ENCODE data around the gene NHERF1.

DNA sequence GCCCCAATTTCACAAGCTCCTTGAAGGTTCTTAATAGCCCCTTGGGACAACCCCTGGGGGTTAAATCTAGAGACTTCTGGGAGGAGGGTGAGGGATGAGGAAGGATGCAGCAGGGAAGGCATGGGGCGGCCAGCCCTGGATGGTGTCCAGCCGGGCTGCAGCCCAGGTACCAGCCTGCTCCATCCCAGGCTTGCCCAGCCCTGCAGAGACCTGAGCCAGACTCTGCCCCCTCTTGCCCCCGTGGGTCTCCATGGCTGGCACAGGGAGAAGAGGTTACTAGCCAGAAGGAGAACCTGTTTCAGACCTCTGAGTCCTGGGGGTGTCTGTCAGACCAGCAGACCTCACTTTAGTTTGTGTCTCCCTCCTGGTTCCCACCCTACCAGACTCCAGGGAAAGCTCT, 8.5 kb downstream of the NHERF1 start:
- no peak for TF ChIP-seq POLR2A (IDR thresholded peaks at IDR 0.05)
- no peak for TF ChIP-seq CTCF (IDR thresholded peaks at IDR 0.05)
- no peak for TF ChIP-seq POLR2AphosphoS5 (IDR thresholded peaks at IDR 0.05)

All from prostate gland (tissue), 2 donors.